ENCODE results near the gene MAGEA8. TPM values are rescaled to one million over a fixed set of nuclear protein-coding genes. Genes with fewer than 3 reads are reported as not detected.
"Not testable (repeated sequence)": the region's sequence is repeated elsewhere in the genome, so short reads cannot be mapped to it uniquely, and the experiment has no call there.

Gene MAGEA8
- total and polyA plus RNA-seq, 2 experiments from 2014 or later = not detected

GRCh38 chrX:149877636-149878035 is 3.3 kb upstream of the MAGEA8 start:
- Histone ChIP-seq H3K27me3 (no peaks in the 10 kb centered on the region), H3K79me2 (no peaks in the 10 kb centered on the region), H2AFZ (no peak overlapping the region), H3K4me3 (no peak overlapping the region), H3K9me3 (ENCODE audit: low read depth) (no peaks in the 10 kb centered on the region), H4K20me1 (ENCODE audit: insufficient read depth, poor library complexity, severe bottlenecking) (no peaks in the 10 kb centered on the region), H3K9me2 (replicated peaks; ENCODE audit: insufficient read depth) (no peaks in the 10 kb centered on the region), H3K4me2 (no peak overlapping the region), H3K36me3 (replicated peaks; ENCODE audit: insufficient read depth, low read depth) (no peaks in the 10 kb centered on the region), H3K27ac (no peak overlapping the region), H3K4me1 (ENCODE audit: insufficient read depth) (no peaks in the 10 kb centered on the region)
- TF ChIP-seq CTCF (IDR thresholded peaks at IDR 0.05; ENCODE audit: poor library complexity) = no peak
- no peak for TF ChIP-seq EZH2phosphoT487 (IDR thresholded peaks at IDR 0.05; ENCODE audit: low read depth, severe bottlenecking, unreplicated experiment)
- TF ChIP-seq EZH2 (IDR thresholded peaks at IDR 0.05; ENCODE audit: borderline replicate concordance) = no peak
- no peak for DNase-seq (ENCODE audit: low spot score)
- 77% methylated on average over 4 of the region's 4 CpGs for WGBS (ENCODE audit: low lambda C conversion rate, missing lambda C conversion rate)

GRCh38 chrX:149890828-149891227 is 9.8 kb downstream of the MAGEA8 start:
- H3K9me3 ChIP-seq (ENCODE audit: low read depth); H3K4me3 ChIP-seq; H2AFZ ChIP-seq; H3K27me3 ChIP-seq; H3K79me2 ChIP-seq; H3K36me3 ChIP-seq (replicated peaks; ENCODE audit: insufficient read depth, low read depth); H3K27ac ChIP-seq; H3K4me1 ChIP-seq (ENCODE audit: insufficient read depth); H4K20me1 ChIP-seq (ENCODE audit: insufficient read depth, poor library complexity, severe bottlenecking); H3K4me2 ChIP-seq; DNase-seq (ENCODE audit: low spot score); H3K9me2 ChIP-seq (replicated peaks; ENCODE audit: insufficient read depth): not testable (repeated sequence)
- WGBS (ENCODE audit: low lambda C conversion rate, missing lambda C conversion rate) = 74% methylated on average over 2 of the region's 2 CpGs

GRCh38 chrX:149898554-149898953 is 17.6 kb downstream of the MAGEA8 start:
- no peaks in the 10 kb centered on the region for H3K9me2 ChIP-seq (replicated peaks; ENCODE audit: insufficient read depth)
- H2AFZ ChIP-seq = no peak overlapping the region
- no peak overlapping the region for H3K4me3 ChIP-seq
- no peaks in the 10 kb centered on the region for H3K27me3 ChIP-seq
- no peak for DNase-seq (ENCODE audit: low spot score)
- no peaks in the 10 kb centered on the region for H3K79me2 ChIP-seq
- 41% methylated on average over 1 of the region's 1 CpG for WGBS (ENCODE audit: low lambda C conversion rate, missing lambda C conversion rate)
- H3K4me2 ChIP-seq = no peak overlapping the region
- H3K9me3 ChIP-seq (ENCODE audit: low read depth) = no peaks in the 10 kb centered on the region
- H4K20me1 ChIP-seq (ENCODE audit: insufficient read depth, poor library complexity, severe bottlenecking) = no peaks in the 10 kb centered on the region
- H3K36me3 ChIP-seq (replicated peaks; ENCODE audit: insufficient read depth, low read depth) = no peaks in the 10 kb centered on the region
- no peak for TF ChIP-seq EZH2 (IDR thresholded peaks at IDR 0.05; ENCODE audit: borderline replicate concordance)
- H3K27ac ChIP-seq = no peak overlapping the region
- no peaks in the 10 kb centered on the region for H3K4me1 ChIP-seq (ENCODE audit: insufficient read depth)

GRCh38 chrX:149903889-149904748 is 23.1 kb downstream of the MAGEA8 start:
- Histone ChIP-seq H3K9me2 (replicated peaks; ENCODE audit: insufficient read depth) (no peaks in the 10 kb centered on the region), H4K20me1 (ENCODE audit: insufficient read depth, poor library complexity, severe bottlenecking) (no peaks in the 10 kb centered on the region), H3K27me3 (no peaks in the 10 kb centered on the region), H3K36me3 (replicated peaks; ENCODE audit: insufficient read depth, low read depth) (no peaks in the 10 kb centered on the region), H3K4me2 (peak overlapping the region; percentile 65), H3K4me3 (no peak overlapping the region), H3K9me3 (ENCODE audit: low read depth) (no peaks in the 10 kb centered on the region), H2AFZ (peak overlapping the region; percentile 65), H3K79me2 (no peaks in the 10 kb centered on the region), H3K27ac (no peak overlapping the region), H3K4me1 (ENCODE audit: insufficient read depth) (no peaks in the 10 kb centered on the region)
- TF ChIP-seq EZH2 (IDR thresholded peaks at IDR 0.05; ENCODE audit: borderline replicate concordance) (no peak), CTCF (IDR thresholded peaks at IDR 0.05; ENCODE audit: poor library complexity) (peak; percentile 22)
- DNase-seq (ENCODE audit: low spot score) = peak; percentile 19
- WGBS (ENCODE audit: low lambda C conversion rate, missing lambda C conversion rate) = 42% methylated on average over 6 of the region's 6 CpGs

Measured in hepatocyte (in vitro differentiated cells).